ENCODE results near the gene JPH2.

JPH2 gene

GRCh38 chr20:44120676-44121425 lies 66.1 kb downstream of the JPH2 start:
- no peak for DNase-seq

- DNase-seq: no peak
These were observed 68.6 kb downstream of the JPH2 start for GRCh38 chr20:44118185-44119033.

GRCh38 chr20:44117296-44118184 lies 69.4 kb downstream of the JPH2 start:
- DNase-seq: no peak

- no peak for DNase-seq
These were observed 71.0 kb downstream of the JPH2 start for GRCh38 chr20:44115762-44116644.

GRCh38 chr20:44115181-44115580 lies 71.8 kb downstream of the JPH2 start:
- DNase-seq: no peak

- no peak for DNase-seq
These were observed 73.2 kb downstream of the JPH2 start for GRCh38 chr20:44113618-44114376.

DNA sequence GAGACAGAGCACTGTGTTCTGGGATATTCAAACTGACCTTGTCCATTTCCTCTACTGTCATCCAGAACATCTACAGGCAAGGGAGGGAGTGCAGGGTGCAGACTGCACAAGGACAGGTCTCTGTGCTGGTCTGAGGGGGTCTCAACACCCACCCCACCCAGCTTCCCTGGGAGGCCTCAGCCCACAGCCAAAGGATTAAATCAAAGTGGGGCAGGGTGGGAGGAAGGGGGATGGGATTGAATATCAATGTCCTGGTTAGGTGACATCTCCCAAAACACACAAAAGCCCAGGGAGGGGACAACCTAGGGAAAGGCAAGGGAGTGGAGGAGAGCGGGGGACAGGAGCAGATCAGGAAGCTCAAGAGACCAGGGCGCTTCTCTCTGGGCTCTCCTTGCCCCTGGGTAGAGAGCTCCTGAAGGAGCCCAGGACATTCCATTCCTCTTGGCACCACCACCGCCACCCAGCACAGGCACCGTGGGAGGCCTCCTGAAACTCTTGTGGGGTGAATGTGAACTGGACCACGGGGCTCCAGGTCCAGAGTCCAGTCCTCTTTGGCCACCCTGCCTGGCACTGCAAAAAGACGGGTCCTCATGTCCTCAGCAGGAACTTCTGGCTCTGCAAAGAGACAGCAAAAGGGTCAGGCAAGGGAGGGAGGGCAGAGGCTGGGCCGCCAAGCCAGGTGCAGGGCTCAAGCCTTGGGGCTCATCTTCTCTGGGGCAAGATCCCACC lies 73.9 kb downstream of the JPH2 start:
- DNase-seq: no peak

DNA sequence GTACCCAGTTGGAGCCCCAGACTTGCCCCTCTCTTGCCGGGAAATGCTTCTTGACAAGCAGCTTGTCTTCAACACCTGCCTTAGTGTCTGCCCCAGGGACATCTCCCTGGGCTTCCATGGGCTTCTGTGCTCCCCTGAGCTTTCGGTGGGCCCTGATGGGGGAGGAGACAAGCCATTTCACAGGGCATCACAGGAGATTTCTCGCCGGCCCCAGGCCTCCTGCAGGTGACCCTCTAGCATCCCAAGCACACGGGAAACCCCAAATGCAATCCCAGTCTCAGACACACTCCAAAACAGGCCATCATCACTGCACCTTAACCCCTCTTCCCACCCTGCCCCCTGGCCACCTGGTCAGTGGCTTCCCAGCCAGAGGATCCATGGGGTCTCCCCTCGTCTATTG lies 74.5 kb downstream of the JPH2 start:
- no peak for DNase-seq

DNA sequence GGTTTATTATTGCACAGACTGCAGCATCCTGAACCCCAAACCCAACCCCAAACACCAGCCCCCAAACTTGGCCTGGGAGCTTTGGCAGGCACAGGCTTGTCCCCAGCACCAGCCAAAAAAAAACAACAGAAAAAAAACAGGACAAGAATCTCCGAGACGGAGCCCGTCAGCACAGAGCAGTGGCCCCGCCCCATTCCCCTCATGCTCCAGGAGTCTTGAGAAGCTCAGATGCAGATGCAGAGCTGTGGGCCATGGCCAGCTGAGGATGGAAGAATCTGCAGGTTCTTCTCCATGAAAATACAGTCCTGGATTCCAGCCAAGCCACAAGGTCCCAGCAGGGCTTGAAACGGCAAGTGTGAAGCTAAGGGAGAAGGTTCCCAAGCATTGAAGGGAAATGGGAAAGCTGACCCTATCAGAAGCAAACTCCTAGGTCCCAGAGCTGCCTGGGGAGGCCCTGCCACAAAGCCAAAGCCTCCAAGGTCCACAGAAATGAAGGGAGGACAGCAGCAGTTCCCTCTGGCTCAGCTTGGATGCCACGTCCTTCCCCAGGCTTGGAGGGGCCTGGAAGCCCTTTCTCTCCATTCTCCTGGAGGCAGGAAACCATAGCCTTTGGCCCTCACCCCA lies 75.2 kb downstream of the JPH2 start:
- no peak for DNase-seq

DNA sequence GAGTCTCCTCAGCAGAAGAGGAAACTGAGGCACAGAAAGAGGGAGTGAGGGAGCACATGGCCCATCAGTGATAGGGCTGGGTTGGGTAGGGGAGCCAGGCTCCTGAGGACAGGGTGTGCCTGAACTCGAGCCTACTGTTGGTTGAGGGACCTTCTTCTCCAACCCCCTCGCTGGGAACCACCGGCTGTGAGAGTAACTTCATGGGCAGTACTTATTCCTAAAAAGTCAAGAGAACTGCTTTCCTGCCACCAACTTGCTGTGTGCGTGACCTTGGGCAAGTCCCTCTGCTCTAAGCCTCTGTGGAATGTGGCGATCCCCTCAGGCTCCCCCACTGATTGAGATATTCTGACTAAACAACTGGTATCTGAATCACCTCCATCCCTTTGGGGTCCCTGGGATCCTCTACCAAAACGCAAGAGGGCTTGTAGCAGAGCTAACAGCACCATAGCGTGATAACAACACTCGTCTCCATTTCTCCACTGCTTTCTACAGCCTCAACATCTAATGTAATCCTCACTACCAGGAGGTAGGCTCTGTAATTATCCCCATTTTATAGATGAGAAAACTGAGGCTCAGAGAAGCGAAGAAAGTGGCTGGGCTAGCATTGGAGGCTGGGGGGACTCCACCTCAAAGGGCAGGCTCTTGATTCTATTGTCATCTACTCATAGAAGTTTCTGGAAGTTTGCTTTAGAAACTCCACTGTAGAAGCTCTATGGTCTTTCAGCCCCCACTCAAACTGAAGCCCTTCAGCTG lies 76.0 kb downstream of the JPH2 start:
- DNase-seq: no peak

GRCh38 chr20:44109951-44110361 lies 77.0 kb downstream of the JPH2 start:
- DNase-seq: no peak

DNA sequence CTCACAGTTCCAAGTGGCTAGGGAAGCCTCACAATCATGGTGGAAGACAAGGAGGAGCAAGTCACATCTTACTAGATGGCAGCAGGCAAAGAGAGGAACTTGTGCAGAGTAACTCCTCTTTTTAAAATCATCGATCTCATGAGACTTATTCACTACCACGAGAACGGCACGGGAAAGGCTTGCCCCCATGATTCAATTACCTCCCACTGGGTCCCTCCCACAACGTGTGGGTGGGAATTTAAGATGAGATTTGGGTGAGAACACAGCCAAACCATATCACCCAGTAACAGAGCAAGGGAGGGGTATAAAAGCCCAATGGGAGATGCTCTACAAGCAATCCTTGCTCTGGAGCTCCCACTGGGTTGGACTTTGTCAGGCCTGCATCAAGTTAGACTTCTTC lies 80.4 kb downstream of the JPH2 start:
- DNase-seq: no peak

DNA sequence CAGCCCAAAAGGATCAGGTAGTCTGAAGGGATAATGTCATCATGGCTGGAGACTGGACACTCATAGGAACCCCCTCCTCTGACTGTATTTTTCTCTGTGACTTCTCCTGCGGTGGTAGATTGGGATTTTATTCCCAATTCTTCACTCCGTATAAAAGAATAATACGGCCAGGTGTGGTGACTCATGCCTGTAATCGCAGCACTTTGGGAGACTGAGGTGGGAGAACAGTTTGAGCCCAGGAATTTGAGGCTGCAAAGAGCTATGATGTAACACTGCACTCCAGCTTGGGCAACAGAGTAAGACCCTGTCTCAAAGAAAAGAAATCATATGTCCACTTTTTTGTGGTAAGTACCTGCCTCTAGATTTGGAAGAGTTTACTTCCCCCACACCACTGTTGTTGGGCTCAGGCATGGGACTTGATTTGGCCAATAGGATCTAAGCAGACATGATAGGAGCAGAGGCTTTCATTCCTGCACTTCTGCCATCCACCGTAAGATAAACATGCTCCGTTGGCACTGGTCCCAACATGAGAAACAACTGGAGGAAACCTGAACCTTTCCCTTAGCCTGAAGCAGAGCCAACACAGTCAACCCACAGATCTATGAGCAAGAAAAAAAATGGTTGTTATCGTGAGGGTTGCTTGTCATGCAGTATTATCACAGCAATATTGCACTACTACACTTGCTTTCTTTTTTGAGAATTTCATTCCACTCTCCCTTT lies 82.0 kb downstream of the JPH2 start:
- DNase-seq: no peak

DNA sequence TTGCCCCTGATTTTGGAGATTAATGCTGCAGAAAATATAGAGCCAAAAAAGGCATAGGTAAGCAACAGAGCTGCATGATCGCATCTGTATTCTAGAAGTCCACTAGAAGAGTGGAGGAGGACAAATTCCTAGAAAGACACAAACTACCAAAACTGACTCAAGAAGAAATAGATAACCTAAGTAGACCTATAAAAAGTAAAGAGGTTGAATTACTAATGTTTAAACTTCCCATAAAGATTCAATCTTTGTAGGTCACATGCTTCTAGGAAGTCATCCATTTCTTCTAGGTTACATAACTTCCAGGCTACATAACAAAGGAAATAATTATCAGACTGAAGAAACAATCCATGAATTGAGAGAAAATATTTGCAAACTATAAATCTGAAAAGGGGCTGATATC lies 84.4 kb downstream of the JPH2 start:
- DNase-seq: no peak

- DNase-seq: no peak
These were observed 87.2 kb downstream of the JPH2 start for GRCh38 chr20:44099832-44100231.

DNA sequence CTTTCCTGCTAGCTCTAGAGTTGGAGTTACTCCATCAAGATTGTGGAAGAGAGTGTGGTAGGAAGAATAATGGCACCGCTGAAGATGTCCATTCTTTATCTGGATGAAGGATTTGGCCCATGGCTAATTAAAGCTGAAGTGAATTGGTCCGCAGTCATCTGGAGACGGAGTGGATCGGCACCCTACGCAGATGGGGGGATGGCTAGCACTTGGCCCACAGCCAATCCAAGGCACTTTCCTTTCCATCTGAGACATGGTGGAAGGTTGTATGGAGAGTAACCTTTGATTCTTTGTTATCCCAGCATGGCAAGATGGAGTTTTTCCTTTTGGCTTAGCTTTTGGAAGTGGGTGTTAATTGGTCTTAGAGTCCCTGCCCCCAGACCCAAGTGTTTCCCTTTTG lies 88.3 kb downstream of the JPH2 start:
- no peak for DNase-seq

DNA sequence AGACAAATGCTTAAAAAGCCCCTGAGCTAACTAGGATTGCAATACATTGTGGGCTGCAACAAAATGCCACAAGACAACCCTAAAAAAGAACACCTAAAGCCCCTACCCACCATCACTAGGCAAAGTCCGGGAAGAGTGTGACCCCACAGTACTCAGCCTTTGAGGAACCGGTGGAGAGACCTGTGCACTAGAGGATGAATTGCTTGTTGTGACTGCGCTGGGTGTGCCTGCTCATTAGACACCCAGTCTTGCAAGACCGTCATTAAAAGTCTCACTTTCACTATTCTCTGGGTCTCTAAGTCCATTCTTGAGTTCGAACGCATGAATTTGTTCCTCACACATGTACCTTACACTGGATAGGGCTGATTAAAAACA lies 88.7 kb downstream of the JPH2 start:
- no peak for DNase-seq

DNA sequence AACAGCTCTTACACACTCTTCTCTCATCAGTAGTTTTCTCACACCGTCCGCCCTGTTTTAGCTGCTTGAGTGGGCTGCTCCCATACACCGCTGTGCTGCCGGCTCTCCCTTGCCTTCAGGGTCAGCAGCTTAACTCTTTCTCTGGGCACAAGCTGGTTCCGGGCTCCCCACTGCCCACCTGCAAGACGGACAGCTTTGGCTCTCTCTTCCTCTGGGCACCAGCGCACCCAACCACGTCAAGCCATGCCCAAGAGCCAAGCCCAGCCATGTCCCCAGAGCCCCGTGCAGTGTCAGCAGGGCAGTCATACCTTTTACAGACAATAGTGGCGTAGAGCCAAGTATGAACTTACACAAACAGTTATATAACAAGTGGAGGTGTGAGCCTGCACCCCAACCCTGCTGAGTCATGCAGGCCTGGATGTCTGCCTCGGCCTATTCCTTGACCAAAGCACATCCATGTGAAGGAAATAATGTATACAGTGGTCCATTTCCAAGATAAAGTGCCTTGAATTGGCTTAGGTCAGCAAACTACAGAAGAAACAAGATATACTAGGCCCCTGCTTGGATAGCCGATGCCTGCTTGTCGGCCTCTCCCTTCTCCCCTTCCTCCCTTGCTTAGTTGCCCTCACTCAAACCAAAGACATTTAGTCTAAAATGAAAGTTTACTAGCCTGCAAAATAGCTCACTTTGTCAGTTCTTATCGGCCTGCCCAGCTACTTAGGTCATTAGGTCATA lies 89.3 kb downstream of the JPH2 start:
- no peak for DNase-seq

Data from central memory CD4-positive, alpha-beta T cell (primary cell).